Measurements from ENCODE around the gene PRRT2. TPM values are rescaled to one million over a fixed set of nuclear protein-coding genes. Genes with fewer than 3 reads are reported as not detected.
A peak's percentile ranks its signal among the peaks of the same experiment; 100 is the strongest.

PRRT2 gene
- total RNA-seq, 1 experiment from 2014 or later = 20.5 TPM

GRCh38 chr16:29820730-29821642, 9.0 kb downstream of the PRRT2 start:
- no peak for DNase-seq (ENCODE audit: low spot score)
- TF ChIP-seq ZNF121 (CRISPR knock-in tag; IDR thresholded peaks at IDR 0.05) = no peak
- TF ChIP-seq STAT6 (CRISPR knock-in tag; conservative IDR thresholded peaks at IDR 0.05; ENCODE audit: low read depth) = no peak
- no peak for TF ChIP-seq NFYB (CRISPR knock-in tag; conservative IDR thresholded peaks at IDR 0.05; ENCODE audit: low read depth)
- no peak for TF ChIP-seq MXD4 (CRISPR knock-in tag; IDR thresholded peaks at IDR 0.05; ENCODE audit: borderline replicate concordance)
- TF ChIP-seq ZNF416 (CRISPR knock-in tag; IDR thresholded peaks at IDR 0.05) = no peak
- TF ChIP-seq NR3C1 (CRISPR knock-in tag; conservative IDR thresholded peaks at IDR 0.05; ENCODE audit: low read depth) = no peak
- no peak for ATAC-seq
- Mint-ChIP-seq H3K9me3 (no peaks in the 10 kb centered on the region), H3K27ac (peak overlapping the region; percentile 45; the same call in 1 of the 2 replicates), H3K4me3 (no peak overlapping the region), H3K36me3 (peaks cover 30% of the 10 kb centered on the region), H3K27me3 (ENCODE audit: low read depth) (no peaks in the 10 kb centered on the region; the same call in 1 of the 2 replicates), H3K4me1 (peaks cover 46% of the 10 kb centered on the region)
- ChIA-PET POLR2A (no interaction called here), CTCF (interaction anchor here (0.6 to 6.0 kb wide), 6 partner anchors 11 to 99 kb away, joined by 3 to 50 read pairs (median 6); no protein-coding TSS in a partner anchor)

GRCh38 chr16:29821643-29822115, 9.7 kb downstream of the PRRT2 start:
- H3K27ac Mint-ChIP-seq = no peak overlapping the region; the same call in 1 of the 2 replicates

GRCh38 chr16:29824589-29825144, 12.7 kb downstream of the PRRT2 start:
- ChIA-PET CTCF (interaction anchor here (1.0 to 6.4 kb wide), 2 partner anchors 24 to 40 kb away, joined by 3 to 68 read pairs; no protein-coding TSS in a partner anchor), POLR2A (interaction anchor here (0.7 to 0.8 kb wide), 2 partner anchors 18 to 873 kb away, joined by 3 to 5 read pairs; partner anchors contain the start of gene MAZ)
- TF ChIP-seq JAZF1 (CRISPR knock-in tag; IDR thresholded peaks at IDR 0.05) (no peak), CREM (CRISPR knock-in tag; IDR thresholded peaks at IDR 0.05) (no peak), TEAD4 (CRISPR knock-in tag; IDR thresholded peaks at IDR 0.05) (no peak), IRF2 (CRISPR knock-in tag; IDR thresholded peaks at IDR 0.05; ENCODE audit: borderline replicate concordance, low read depth) (no peak), FOXP4 (CRISPR knock-in tag; IDR thresholded peaks at IDR 0.05) (no peak)
- no peaks in the 10 kb centered on the region for H3K27me3 Mint-ChIP-seq (ENCODE audit: low read depth)
- no peak overlapping the region for H3K27ac Mint-ChIP-seq
- no peak for DNase-seq (ENCODE audit: low spot score)
- H3K4me1 Mint-ChIP-seq = peaks cover 25% of the 10 kb centered on the region
- no peaks in the 10 kb centered on the region for H3K9me3 Mint-ChIP-seq
- ATAC-seq = no peak
- peaks cover 9% of the 10 kb centered on the region for H3K36me3 Mint-ChIP-seq
- no peak overlapping the region for H3K4me3 Mint-ChIP-seq

More at GRCh38 chr16:29821643-29822115, 9.7 kb downstream of the PRRT2 start:
- ChIA-PET POLR2A (no interaction called here), CTCF (interaction anchor here (6.0 kb wide), 1 partner anchor 26 kb away, joined by 50 read pairs; no protein-coding TSS in a partner anchor)
- no peaks in the 10 kb centered on the region for H3K27me3 Mint-ChIP-seq (ENCODE audit: low read depth)
- DNase-seq (ENCODE audit: low spot score) (no peak), ATAC-seq (no peak)
- no peak overlapping the region for H3K4me3 Mint-ChIP-seq
- TF ChIP-seq ZNF121 (CRISPR knock-in tag; IDR thresholded peaks at IDR 0.05) (0 out of 2 replicates have a peak, but pooled peaks have one; percentile 21), EMX1 (CRISPR knock-in tag; IDR thresholded peaks at IDR 0.05) (no peak)
- peaks cover 30% of the 10 kb centered on the region for H3K36me3 Mint-ChIP-seq
- H3K4me1 Mint-ChIP-seq = peaks cover 46% of the 10 kb centered on the region
- no peaks in the 10 kb centered on the region for H3K9me3 Mint-ChIP-seq
